8988T (cell line): ENCODE results near the gene COL27A1.

Experiments used
- DNase-seq: peaks from one replicate; pipeline ENCODE4 v3.0.0; 2011

Gene COL27A1

GRCh38 chr9:114155263-114155994, at the start of gene COL27A1:
TSS of gene COL27A1 (plus strand) at chr9:114155537. CDS start at chr9:114155951, 414 bp downstream.
- peak; percentile 93 for DNase-seq

- DNase-seq = no peak
Observed at GRCh38 chr9:114107286-114108001, 47.9 kb upstream of the COL27A1 start.

- peak; percentile 77 for DNase-seq
Observed at GRCh38 chr9:114108016-114108833, 47.1 kb upstream of the COL27A1 start.

- no peak for DNase-seq
Observed at GRCh38 chr9:114109124-114109523, 46.2 kb upstream of the COL27A1 start.

- no peak for DNase-seq
Observed at GRCh38 chr9:114110180-114110579, 45.2 kb upstream of the COL27A1 start.

GRCh38 chr9:114112325-114112724, 43.0 kb upstream of the COL27A1 start:
- DNase-seq = no peak

GRCh38 chr9:114112778-114113584, 42.4 kb upstream of the COL27A1 start:
- no peak for DNase-seq

GRCh38 chr9:114114364-114114763, 41.0 kb upstream of the COL27A1 start:
- no peak for DNase-seq

- DNase-seq = no peak
Observed at GRCh38 chr9:114115654-114116125, 39.6 kb upstream of the COL27A1 start.

- no peak for DNase-seq
Observed at GRCh38 chr9:114116126-114116747, 39.1 kb upstream of the COL27A1 start.

GRCh38 chr9:114117614-114117995, 37.7 kb upstream of the COL27A1 start:
- no peak for DNase-seq

GRCh38 chr9:114117996-114118830, 37.1 kb upstream of the COL27A1 start:
- DNase-seq = no peak

GRCh38 chr9:114119242-114120191, 35.8 kb upstream of the COL27A1 start:
- DNase-seq = no peak

GRCh38 chr9:114120192-114121014, 34.9 kb upstream of the COL27A1 start:
- DNase-seq = no peak

GRCh38 chr9:114121227-114122135, 33.9 kb upstream of the COL27A1 start:
- no peak for DNase-seq

- DNase-seq = no peak
Observed at GRCh38 chr9:114122136-114123027, 33.0 kb upstream of the COL27A1 start.
